Astrocyte of the hippocampus (primary cell): Measurements from ENCODE around the gene ZNF140.

Source experiments
- DNase-seq: peaks from one replicate; pipeline ENCODE4 v3.0.0; 2011; ENCODE audit warnings: low read depth, low spot score

Gene ZNF140

DNA sequence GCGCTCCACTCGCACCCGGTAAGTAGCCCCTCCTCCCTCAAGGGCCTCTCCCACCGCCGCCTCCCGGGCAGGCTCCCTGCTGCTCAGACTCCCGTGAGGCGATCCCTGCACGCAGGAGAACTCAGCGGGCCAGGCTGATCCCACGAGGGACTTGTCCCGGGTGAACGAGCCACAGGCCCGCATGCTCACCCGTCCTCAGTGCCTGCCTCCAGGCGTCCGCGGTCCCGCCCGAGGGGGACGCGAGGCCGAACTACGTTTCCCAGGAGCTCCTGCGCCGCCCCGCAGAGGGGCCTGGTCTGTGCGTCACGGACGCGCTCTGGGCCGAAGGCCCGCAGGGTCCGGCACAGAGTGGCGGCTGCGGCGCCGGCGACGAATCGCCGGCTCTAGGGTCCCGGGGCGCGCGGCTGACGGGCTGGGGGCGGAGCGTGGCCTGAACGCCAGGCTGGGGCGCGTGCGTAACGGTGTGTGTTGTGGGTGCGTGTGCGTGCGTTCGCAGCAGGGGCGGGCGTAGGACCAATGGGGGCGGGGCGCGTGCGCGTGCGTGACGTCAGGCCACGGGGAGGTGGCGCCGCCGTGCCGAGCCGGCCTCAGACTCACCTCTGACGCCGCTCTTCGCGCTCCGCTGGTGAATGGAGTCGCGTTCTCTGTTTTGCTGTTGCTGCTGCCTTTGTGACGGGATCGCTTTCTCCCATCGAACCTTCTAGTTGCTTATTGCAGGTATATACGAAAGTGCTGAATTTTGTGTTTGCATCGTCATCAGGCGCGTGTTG, 49.5 kb downstream of the ZNF140 start, which contains the start of the genes ZNF10 and ZNF891:
ZNF10 (plus strand) TSS at position 590 of the 770 bp plus-strand sequence. CDS start 13,866 bp downstream, outside the sequence.
ZNF891 (minus strand) TSS at position 237 of the 770 bp plus-strand sequence. CDS start 8,356 bp downstream, outside the sequence.
- peak; percentile 99 for DNase-seq

DNA sequence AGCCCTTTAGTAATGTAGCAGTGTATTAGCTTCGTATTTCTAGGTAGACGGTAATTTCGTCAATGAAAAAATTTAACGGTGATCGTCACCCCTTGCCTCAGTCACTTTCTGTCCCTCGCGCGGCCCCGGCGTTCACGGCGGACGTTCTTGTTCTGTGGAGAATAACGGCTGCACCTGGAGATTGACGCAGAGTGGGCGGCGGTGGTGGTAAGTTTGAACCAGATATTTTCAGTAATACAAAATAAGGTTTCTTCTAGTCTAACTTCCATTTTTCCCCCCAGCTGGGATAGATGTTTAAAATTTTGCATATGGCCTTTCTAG, 50.0 kb downstream of the ZNF140 start:
- DNase-seq: no peak

DNA sequence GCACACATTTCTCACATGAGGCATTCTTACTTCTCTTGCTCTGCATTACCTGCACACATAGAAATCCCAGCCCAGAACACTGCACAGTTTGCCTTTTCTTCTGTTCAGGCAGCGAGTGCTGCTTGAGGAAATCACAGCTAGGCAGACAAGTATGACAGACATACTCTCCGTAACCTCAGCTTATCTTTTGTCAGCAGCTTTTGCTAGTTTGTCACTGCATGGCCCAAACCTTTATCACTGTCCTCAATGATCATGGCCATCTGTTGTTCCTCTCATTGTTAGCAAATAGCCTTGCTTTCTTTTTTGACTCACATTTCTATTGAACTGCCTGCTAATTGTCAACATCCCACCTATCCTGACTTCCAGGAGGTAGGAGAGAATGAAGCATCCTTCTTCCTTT, 55.0 kb downstream of the ZNF140 start:
- no peak for DNase-seq

DNA sequence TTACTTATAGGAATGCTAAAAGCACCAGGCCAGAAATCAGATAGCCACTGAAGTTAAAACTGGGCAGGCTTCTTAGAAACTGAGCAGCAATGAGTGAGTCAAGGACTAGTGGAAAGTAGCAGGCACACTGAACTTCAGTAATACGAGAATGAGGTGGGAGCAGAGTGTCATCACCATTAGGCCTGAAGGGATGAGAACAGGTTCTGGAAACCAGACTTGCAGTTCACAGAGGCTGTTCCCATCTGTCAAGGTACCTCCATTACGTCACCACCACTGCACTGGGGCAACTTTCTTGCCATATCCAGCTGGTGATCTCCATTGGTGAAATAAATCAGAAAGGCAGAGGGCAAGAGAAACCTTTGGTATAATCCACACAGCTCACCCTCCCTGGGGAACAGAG, 65.3 kb downstream of the ZNF140 start:
- DNase-seq: no peak

DNA sequence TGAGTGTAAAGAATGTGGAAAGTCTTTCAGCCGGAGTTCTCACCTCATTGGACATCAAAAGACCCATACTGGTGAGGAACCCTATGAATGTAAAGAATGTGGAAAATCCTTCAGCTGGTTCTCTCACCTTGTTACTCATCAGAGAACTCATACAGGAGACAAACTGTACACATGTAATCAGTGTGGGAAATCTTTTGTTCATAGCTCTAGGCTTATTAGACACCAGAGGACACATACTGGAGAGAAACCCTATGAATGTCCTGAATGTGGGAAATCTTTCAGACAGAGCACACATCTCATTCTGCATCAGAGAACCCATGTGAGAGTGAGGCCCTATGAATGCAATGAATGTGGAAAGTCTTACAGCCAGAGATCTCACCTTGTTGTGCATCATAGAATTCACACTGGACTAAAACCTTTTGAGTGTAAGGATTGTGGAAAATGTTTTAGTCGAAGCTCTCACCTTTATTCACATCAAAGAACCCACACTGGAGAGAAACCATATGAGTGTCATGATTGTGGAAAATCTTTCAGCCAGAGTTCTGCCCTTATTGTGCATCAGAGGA, 75.5 kb downstream of the ZNF140 start:
- no peak for DNase-seq
